ENCODE measurements around the gene LRTM2. TPM values are rescaled to one million over a fixed set of nuclear protein-coding genes. Genes with fewer than 3 reads are reported as not detected.

Gene LRTM2
- total and polyA plus RNA-seq, 12 donors = not detected

- Histone ChIP-seq H3K27ac (no peak overlapping the region), H3K4me3 (no peak overlapping the region), H3K9me3 (peaks cover 0 to 21% (median 0%) of the 10 kb centered on the region in 11 donors), H3K27me3 (peaks cover 0 to 48% (median 25%) of the 10 kb centered on the region in 7 donors), H3K36me3 (no peaks in the 10 kb centered on the region), H3K4me1 (no peaks in the 10 kb centered on the region)
- WGBS, 2 donors = 88 to 89% methylated on average over 24 of the region's 24 CpGs
- TF ChIP-seq, protein P1, sequence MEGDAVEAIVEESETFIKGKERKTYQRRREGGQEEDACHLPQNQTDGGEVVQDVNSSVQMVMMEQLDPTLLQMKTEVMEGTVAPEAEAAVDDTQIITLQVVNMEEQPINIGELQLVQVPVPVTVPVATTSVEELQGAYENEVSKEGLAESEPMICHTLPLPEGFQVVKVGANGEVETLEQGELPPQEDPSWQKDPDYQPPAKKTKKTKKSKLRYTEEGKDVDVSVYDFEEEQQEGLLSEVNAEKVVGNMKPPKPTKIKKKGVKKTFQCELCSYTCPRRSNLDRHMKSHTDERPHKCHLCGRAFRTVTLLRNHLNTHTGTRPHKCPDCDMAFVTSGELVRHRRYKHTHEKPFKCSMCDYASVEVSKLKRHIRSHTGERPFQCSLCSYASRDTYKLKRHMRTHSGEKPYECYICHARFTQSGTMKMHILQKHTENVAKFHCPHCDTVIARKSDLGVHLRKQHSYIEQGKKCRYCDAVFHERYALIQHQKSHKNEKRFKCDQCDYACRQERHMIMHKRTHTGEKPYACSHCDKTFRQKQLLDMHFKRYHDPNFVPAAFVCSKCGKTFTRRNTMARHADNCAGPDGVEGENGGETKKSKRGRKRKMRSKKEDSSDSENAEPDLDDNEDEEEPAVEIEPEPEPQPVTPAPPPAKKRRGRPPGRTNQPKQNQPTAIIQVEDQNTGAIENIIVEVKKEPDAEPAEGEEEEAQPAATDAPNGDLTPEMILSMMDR (IDR thresholded peaks at IDR 0.05) = no peak
- DNase-seq = no peak
- intact Hi-C loops (cut with DNase I) = no loop called here
- no peak for ATAC-seq
Observed at GRCh38 chr12:1870998-1871917, 50.9 kb downstream of the LRTM2 start.

GRCh38 chr12:1872001-1872400 lies 51.6 kb downstream of the LRTM2 start:
- Histone ChIP-seq H3K4me3 (no peak overlapping the region), H3K27ac (no peak overlapping the region), H3K36me3 (no peaks in the 10 kb centered on the region), H3K27me3 (peaks cover 0 to 40% (median 21%) of the 10 kb centered on the region in 7 donors), H3K9me3 (peaks cover 0 to 21% (median 0%) of the 10 kb centered on the region in 11 donors), H3K4me1 (no peaks in the 10 kb centered on the region)
- ATAC-seq = no peak
- intact Hi-C loops (cut with DNase I) = no loop called here
- TF ChIP-seq, protein P1 (IDR thresholded peaks at IDR 0.05) = no peak
- WGBS, 2 donors = 88 to 90% methylated on average over 6 of the region's 6 CpGs
- no peak for DNase-seq

DNA sequence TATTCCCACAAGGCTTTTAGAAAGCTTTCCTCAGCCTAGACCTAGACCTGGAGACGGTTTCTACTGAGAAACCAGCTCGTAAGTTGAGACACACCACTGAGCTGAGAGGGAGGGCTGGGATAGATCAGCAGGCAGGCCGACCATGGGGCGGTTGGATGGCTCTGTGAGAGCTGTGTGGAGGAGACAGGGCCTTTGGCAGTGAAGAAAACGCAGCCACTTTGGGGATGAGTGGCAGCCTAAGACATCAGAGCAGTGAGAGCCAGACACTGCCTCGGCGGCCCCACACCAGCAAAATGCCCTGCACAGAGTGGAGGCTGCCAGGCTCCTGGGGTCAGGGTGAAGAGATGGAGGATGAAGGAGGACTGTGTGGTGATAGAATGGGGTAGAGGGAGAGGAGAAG lies 52.1 kb downstream of the LRTM2 start:
- peaks cover 0 to 36% (median 17%) of the 10 kb centered on the region in 7 donors for H3K27me3 ChIP-seq
- H3K27ac ChIP-seq = no peak overlapping the region
- ATAC-seq (no peak), DNase-seq (no peak)
- H3K9me3 ChIP-seq = peaks cover 0 to 21% (median 0%) of the 10 kb centered on the region in 11 donors
- intact Hi-C loops (cut with DNase I) = no loop called here
- no peak overlapping the region for H3K4me3 ChIP-seq
- WGBS, 2 donors = 84 to 86% methylated on average over 7 of the region's 7 CpGs
- TF ChIP-seq, protein P1 (IDR thresholded peaks at IDR 0.05) = no peak
- no peaks in the 10 kb centered on the region for H3K36me3 ChIP-seq
- no peaks in the 10 kb centered on the region for H3K4me1 ChIP-seq

DNA sequence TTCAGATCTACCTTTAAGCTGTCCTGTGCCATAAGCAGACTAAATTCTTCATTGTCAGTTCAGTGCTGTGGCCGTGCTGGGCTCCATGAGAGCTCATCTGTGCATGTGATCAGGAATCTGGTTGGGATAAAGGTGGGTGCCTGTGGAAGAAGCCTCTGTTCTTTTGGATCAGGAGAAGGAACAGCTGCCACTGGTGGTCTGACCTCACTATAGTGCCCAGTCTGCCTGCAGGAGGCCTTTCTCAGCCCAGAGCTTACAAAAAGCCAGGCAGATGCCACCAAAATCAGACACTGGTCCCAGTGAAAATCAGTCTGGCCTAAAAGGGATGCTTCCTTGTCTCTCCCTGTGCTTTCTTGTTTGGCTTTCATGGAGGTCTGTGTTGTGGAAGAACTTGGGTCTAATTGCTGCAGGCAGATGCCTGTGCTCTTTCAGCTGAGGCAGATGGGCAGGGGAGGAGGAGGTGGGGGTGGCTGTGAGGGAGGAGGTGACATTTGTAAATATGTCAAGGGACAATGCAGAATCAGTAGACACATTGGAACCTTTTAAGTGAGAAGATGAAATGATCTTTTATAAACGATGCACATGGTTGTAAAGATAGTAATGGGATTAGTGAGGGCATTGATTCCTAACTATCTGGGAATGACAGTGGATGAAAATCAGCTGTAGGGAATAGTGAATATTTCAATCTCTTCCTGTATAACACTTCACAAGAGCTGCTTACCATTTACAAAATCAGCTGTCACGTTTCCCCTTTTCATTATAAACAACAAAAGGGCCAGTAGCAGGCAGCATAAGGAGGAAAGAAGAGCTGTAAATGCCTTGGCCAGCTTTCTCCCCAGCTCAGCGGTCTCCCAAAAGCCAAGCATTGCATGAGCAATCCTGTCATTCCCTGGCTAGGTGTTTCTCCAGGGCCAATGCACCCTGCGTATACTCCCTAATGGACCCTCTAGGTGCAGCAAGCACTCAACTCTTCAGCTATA lies 53.5 kb downstream of the LRTM2 start:
- intact Hi-C loops (cut with DNase I) = no loop called here
- 81 to 83% methylated on average over 5 of the region's 5 CpGs for WGBS, 2 donors
- no peaks in the 10 kb centered on the region for H3K4me1 ChIP-seq

More for the DNA sequence above, 53.5 kb downstream of the LRTM2 start:
- no peak overlapping the region for H3K4me3 ChIP-seq
- no peak for DNase-seq
- peaks cover 0 to 13% (median 0%) of the 10 kb centered on the region in 11 donors for H3K9me3 ChIP-seq
- TF ChIP-seq, protein P1 (IDR thresholded peaks at IDR 0.05) = no peak
- H3K27me3 ChIP-seq = peaks cover 0 to 26% (median 9%) of the 10 kb centered on the region in 7 donors
- ATAC-seq = no peak
- no peak overlapping the region for H3K27ac ChIP-seq
- no peaks in the 10 kb centered on the region for H3K36me3 ChIP-seq

All from heart right ventricle (tissue), 16 donors.